NCI-H146 (cell line): ENCODE measurements around the gene NEK5.
"Not testable (repeated sequence)": the region's sequence is repeated elsewhere in the genome, so short reads cannot be mapped to it uniquely, and the experiment has no call there.

Source experiments
- DNase-seq: peaks from one replicate; lab custom pipeline; 2025; lab: John Stamatoyannopoulos, UW

Gene NEK5

DNA sequence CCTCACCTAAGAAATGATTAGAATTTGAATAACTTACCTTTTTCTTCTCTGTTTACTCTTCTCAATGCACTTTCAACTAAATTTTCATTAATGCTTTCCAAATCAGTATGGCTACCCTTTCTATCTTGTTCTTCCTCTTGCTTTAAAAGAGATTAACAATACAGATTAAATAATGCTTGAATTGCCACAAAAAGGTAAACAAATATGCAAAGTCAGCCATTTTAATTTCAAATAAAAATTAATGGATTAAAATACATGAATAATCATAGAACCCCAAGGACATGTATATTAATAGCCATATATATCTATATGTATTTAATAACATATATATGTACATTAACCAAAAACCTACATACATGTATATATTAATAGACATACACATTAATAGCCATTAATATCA is 7.9 kb upstream of the NEK5 start:
- DNase-seq, result no peak

GRCh38 chr13:52130641-52131040 is 1.8 kb upstream of the NEK5 start:
- DNase-seq, result no peak

- DNase-seq, result peak; percentile 60
These were observed 830 bp downstream of the NEK5 start for GRCh38 chr13:52127783-52128702.

GRCh38 chr13:52127378-52127777 is 1.5 kb downstream of the NEK5 start:
- no peak for DNase-seq

DNA sequence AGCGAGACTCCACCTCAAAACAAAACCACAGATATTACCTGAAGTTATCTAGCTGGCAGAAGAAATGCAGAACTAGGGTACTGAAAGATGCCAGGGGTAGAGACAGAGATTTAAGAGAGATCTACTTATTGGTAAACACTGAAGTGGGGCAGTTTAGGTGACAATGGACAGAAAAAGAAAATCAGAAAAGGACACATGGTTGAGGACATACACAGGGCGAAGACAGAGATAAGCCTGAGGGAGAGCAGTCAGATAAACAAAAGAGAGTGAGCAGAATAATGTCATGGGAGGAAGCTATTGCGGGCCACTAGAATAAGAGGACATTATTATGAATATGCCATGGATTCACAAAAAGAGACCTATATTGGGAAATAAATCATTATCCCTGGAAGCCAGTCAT is 3.3 kb downstream of the NEK5 start:
- no peak for DNase-seq

- no peak for DNase-seq
These were observed 10.3 kb downstream of the NEK5 start for GRCh38 chr13:52118595-52118994.

GRCh38 chr13:52118095-52118494 is 10.8 kb downstream of the NEK5 start:
- DNase-seq, result no peak

DNA sequence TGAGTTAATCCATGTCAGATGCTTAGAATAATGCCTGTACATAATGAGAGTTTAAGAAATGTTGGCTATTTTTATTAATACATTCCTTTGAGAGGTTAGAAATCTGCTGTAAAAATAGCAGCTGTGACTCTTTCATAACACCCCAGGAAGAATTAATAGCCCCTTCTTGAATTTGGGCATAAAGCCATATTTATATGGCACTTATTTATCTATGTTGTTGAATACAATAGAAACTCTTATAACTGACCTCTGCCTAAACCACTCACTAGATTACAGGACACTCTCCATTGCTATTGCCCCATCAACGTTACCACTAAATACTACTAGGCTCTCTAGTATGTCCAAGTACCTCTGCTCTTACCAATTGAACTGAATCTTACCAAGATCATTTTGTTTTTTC is 16.3 kb downstream of the NEK5 start:
- DNase-seq, result no peak

- no peak for DNase-seq
These were observed 19.7 kb downstream of the NEK5 start for GRCh38 chr13:52109116-52109670.

DNA sequence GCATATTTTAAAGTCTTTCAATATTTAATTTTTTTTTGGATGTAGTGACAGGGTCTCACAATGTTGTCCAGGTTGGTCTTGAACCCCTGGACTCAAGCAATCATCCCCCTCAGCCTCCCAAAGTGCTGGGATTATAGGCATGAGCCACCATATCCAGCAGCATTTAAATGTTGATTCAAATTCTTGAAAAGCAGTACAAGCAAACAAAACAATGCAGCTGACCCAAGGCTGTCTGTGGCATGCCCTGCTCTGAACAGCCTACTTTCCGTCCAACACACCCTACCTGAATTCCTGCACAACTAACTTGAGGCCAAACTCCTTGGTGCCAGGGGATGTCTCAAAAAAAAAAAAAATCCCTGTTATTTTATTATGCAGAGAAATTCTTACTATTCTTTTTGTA is 23.0 kb downstream of the NEK5 start:
- no peak for DNase-seq

GRCh38 chr13:52104624-52105023 is 24.2 kb downstream of the NEK5 start:
- DNase-seq, result no peak

- no peak for DNase-seq
These were observed 25.5 kb downstream of the NEK5 start for GRCh38 chr13:52103386-52103785.

- not testable (repeated sequence) for DNase-seq
These were observed 26.4 kb downstream of the NEK5 start for GRCh38 chr13:52102423-52102822.

GRCh38 chr13:52097197-52097596 is 31.7 kb downstream of the NEK5 start:
- no peak for DNase-seq

GRCh38 chr13:52096748-52097147 is 32.1 kb downstream of the NEK5 start:
- DNase-seq, result no peak

- DNase-seq, result no peak
These were observed 32.8 kb downstream of the NEK5 start for GRCh38 chr13:52096062-52096461.

GRCh38 chr13:52092087-52092486 is 36.8 kb downstream of the NEK5 start:
- no peak for DNase-seq

DNA sequence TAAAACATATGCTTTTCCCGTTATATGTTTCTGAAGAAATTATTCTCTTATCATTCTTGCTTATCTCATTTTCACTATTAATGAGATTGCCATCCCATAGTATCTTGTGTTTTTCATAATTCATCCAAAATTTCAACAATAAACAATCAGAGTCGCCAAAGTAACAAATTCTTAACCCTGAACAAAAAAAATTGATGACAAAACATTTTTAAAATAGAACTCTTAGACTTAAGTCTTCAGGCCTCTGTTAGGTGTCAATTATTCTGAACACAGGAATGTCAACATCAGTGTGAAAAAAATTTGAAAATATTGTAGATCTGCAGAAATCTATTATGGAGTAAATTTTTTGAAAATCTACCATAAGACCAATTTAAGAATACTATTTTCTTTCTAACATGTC is 37.4 kb downstream of the NEK5 start:
- no peak for DNase-seq

- no peak for DNase-seq
These were observed 43.5 kb downstream of the NEK5 start for GRCh38 chr13:52085421-52085820.

DNA sequence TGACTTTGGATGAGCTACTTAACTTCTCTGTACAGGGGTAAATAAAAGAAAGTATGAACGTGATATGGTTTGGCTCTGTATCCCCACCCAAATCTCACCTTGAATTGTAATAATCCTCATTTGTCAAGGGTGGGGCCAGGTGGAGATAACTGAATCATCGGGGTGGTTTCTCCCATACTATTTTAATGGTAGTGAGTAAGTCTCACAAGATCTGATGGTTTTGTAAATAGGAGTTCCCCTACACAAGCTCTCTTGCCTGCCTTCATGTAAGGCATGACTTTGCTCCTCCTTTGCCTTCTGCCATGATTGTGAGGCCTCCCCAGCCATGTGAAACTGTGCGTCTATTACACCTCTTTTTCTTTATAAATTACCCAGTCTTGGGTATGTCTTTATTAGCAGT is 43.9 kb downstream of the NEK5 start:
- DNase-seq, result not testable (repeated sequence)

- DNase-seq, result no peak
These were observed 46.3 kb downstream of the NEK5 start for GRCh38 chr13:52082601-52083000.

DNA sequence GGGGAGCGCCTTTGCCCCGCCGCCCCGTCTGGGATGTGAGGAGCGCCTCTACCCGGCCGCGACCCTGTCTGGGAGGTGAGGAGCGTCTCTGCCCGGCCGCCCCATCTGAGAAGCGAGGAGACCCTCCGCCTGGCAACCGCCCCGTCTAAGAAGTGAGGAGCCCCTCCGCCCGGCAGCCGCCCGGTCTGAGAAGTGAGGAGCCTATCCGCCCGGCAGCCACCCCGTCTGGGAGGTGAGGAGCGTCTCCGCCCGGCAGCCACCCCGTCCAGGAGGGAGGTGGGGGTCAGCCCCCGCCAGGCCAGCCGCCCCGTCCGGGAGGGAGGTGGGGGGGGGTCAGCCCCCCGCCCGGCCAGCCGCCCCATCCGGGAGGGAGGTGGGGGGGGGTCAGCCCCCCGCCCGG is 49.0 kb downstream of the NEK5 start:
- not testable (repeated sequence) for DNase-seq

- DNase-seq, result peak; percentile 0
These were observed 57.8 kb downstream of the NEK5 start for GRCh38 chr13:52070929-52071523.
